Mucosa of stomach (tissue), 1 donor: ENCODE data around the gene CD300C.

Experiments used
- H3K27me3 ChIP-seq: one replicate; pipeline ENCODE4 v1.7.0; 2013; ENCODE audit warnings: mild to moderate bottlenecking, low read length; ENCODE audit not compliant: control insufficient read depth, insufficient read depth
- H3K36me3 ChIP-seq: one replicate; pipeline ENCODE4 v1.7.0; 2013; ENCODE audit warnings: low read length; ENCODE audit not compliant: control insufficient read depth, insufficient read depth
- H3K4me1 ChIP-seq: one replicate; pipeline ENCODE4 v1.7.0; 2013; ENCODE audit warnings: mild to moderate bottlenecking, low read length; ENCODE audit not compliant: control insufficient read depth, insufficient read depth
- H3K4me3 ChIP-seq: one replicate; pipeline ENCODE4 v1.7.0; 2013; ENCODE audit warnings: low read length
- H3K9ac ChIP-seq: one replicate; pipeline ENCODE4 v1.7.0; 2013; ENCODE audit warnings: mild to moderate bottlenecking, low read length, moderate library complexity
- H3K9me3 ChIP-seq: one replicate; pipeline ENCODE4 v1.7.0; 2013; ENCODE audit warnings: mild to moderate bottlenecking, low read length, moderate library complexity; ENCODE audit not compliant: control insufficient read depth
- donor health status: Pancreatic carcinoma.

The CD300C gene

GRCh38 chr17:74555427-74555940 is 9.6 kb upstream of the CD300C start:
- Histone ChIP-seq H3K36me3 (no peaks in the 10 kb centered on the region), H3K4me3 (no peak overlapping the region), H3K9me3 (no peaks in the 10 kb centered on the region), H3K9ac (no peak overlapping the region), H3K4me1 (no peaks in the 10 kb centered on the region), H3K27me3 (peaks cover 6% of the 10 kb centered on the region)

GRCh38 chr17:74554909-74555308 is 9.0 kb upstream of the CD300C start:
- Histone ChIP-seq H3K4me3 (no peak overlapping the region), H3K9ac (no peak overlapping the region), H3K27me3 (peaks cover 6% of the 10 kb centered on the region), H3K4me1 (no peaks in the 10 kb centered on the region), H3K9me3 (no peaks in the 10 kb centered on the region), H3K36me3 (no peaks in the 10 kb centered on the region)

- H3K4me3 ChIP-seq = no peak overlapping the region
- H3K9ac ChIP-seq = no peak overlapping the region
- H3K27me3 ChIP-seq = peaks cover 16% of the 10 kb centered on the region
- no peaks in the 10 kb centered on the region for H3K4me1 ChIP-seq
- H3K9me3 ChIP-seq = no peaks in the 10 kb centered on the region
- no peaks in the 10 kb centered on the region for H3K36me3 ChIP-seq
Measured at GRCh38 chr17:74552037-74552436, 6.1 kb upstream of the CD300C start.

- Histone ChIP-seq H3K36me3 (no peaks in the 10 kb centered on the region), H3K9ac (no peak overlapping the region), H3K4me3 (no peak overlapping the region), H3K4me1 (no peaks in the 10 kb centered on the region), H3K27me3 (peaks cover 13% of the 10 kb centered on the region), H3K9me3 (no peaks in the 10 kb centered on the region)
Measured at GRCh38 chr17:74550602-74551001, 4.7 kb upstream of the CD300C start.

GRCh38 chr17:74549343-74549742 is 3.4 kb upstream of the CD300C start:
- Histone ChIP-seq H3K9me3 (no peaks in the 10 kb centered on the region), H3K4me1 (no peaks in the 10 kb centered on the region), H3K36me3 (no peaks in the 10 kb centered on the region), H3K27me3 (peaks cover 13% of the 10 kb centered on the region), H3K9ac (no peak overlapping the region), H3K4me3 (no peak overlapping the region)

GRCh38 chr17:74547736-74548135 is 1.8 kb upstream of the CD300C start:
- Histone ChIP-seq H3K36me3 (no peaks in the 10 kb centered on the region), H3K27me3 (peaks cover 13% of the 10 kb centered on the region), H3K4me3 (no peak overlapping the region)

GRCh38 chr17:74547264-74547663 is 1.3 kb upstream of the CD300C start:
- no peaks in the 10 kb centered on the region for H3K36me3 ChIP-seq
- no peak overlapping the region for H3K4me3 ChIP-seq
- H3K9me3 ChIP-seq = no peaks in the 10 kb centered on the region
- no peaks in the 10 kb centered on the region for H3K4me1 ChIP-seq
- peaks cover 10% of the 10 kb centered on the region for H3K27me3 ChIP-seq
- no peak overlapping the region for H3K9ac ChIP-seq

More at GRCh38 chr17:74547736-74548135, 1.8 kb upstream of the CD300C start:
- Histone ChIP-seq H3K9me3 (no peaks in the 10 kb centered on the region), H3K4me1 (no peaks in the 10 kb centered on the region), H3K9ac (no peak overlapping the region)

- Histone ChIP-seq H3K4me3 (no peak overlapping the region), H3K9me3 (no peaks in the 10 kb centered on the region), H3K4me1 (no peaks in the 10 kb centered on the region), H3K27me3 (peaks cover 10% of the 10 kb centered on the region), H3K9ac (no peak overlapping the region), H3K36me3 (no peaks in the 10 kb centered on the region)
Measured at GRCh38 chr17:74546586-74546985, 671 bp upstream of the CD300C start.

- H3K4me3 ChIP-seq = no peak overlapping the region
- H3K9me3 ChIP-seq = no peaks in the 10 kb centered on the region
- no peak overlapping the region for H3K9ac ChIP-seq
- H3K4me1 ChIP-seq = no peaks in the 10 kb centered on the region
- peaks cover 10% of the 10 kb centered on the region for H3K27me3 ChIP-seq
- H3K36me3 ChIP-seq = no peaks in the 10 kb centered on the region
Measured at GRCh38 chr17:74544991-74545842, 698 bp downstream of the CD300C start.

- Histone ChIP-seq H3K9ac (no peak overlapping the region), H3K9me3 (no peaks in the 10 kb centered on the region), H3K4me1 (no peaks in the 10 kb centered on the region), H3K27me3 (peaks cover 4% of the 10 kb centered on the region), H3K36me3 (no peaks in the 10 kb centered on the region), H3K4me3 (no peak overlapping the region)
Measured at GRCh38 chr17:74543891-74544760, 1.8 kb downstream of the CD300C start.

GRCh38 chr17:74543406-74543805 is 2.5 kb downstream of the CD300C start:
- no peaks in the 10 kb centered on the region for H3K36me3 ChIP-seq

More at GRCh38 chr17:74543406-74543805, 2.5 kb downstream of the CD300C start:
- H3K9me3 ChIP-seq = no peaks in the 10 kb centered on the region
- H3K9ac ChIP-seq = no peak overlapping the region
- no peaks in the 10 kb centered on the region for H3K4me1 ChIP-seq
- H3K4me3 ChIP-seq = no peak overlapping the region
- peaks cover 2% of the 10 kb centered on the region for H3K27me3 ChIP-seq
